ENCODE data around the gene PMEPA1.

DNA sequence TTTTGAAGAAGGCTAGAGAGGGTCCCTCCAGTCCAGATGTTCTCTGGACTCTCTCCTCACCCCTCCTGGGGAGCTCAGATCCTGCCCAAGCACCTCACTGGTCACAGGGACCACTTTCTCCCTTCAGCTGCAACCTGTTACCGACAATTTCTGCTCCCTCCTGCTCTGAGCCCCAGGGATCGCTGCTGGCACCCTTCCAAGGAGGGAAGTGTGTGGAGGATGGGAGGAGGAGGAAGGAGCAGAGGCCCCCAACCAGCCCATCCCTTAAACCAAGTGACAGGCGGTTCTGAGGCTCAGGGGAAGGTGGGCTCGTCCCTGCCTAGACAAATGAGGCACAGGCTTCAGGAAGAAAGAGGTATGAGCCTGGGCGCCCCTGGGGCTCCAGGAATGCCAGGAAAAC is 13.9 kb downstream of the PMEPA1 start:
- TF ChIP-seq ZNF16 (tag by site-specific recombination; IDR thresholded peaks at IDR 0.05; ENCODE audit: low read depth) (no peak), ZBTB7A (tag by site-specific recombination; IDR thresholded peaks at IDR 0.05; ENCODE audit: low read depth) (no peak), YY1 (tag by site-specific recombination; IDR thresholded peaks at IDR 0.05) (no peak), ZBTB21 (tag by site-specific recombination; IDR thresholded peaks at IDR 0.05) (no peak), ZNF133 (tag by site-specific recombination; IDR thresholded peaks at IDR 0.05) (no peak), ZNF335 (tag by site-specific recombination; conservative IDR thresholded peaks at IDR 0.05) (no peak)
- TF ChIP-seq, protein P1, sequence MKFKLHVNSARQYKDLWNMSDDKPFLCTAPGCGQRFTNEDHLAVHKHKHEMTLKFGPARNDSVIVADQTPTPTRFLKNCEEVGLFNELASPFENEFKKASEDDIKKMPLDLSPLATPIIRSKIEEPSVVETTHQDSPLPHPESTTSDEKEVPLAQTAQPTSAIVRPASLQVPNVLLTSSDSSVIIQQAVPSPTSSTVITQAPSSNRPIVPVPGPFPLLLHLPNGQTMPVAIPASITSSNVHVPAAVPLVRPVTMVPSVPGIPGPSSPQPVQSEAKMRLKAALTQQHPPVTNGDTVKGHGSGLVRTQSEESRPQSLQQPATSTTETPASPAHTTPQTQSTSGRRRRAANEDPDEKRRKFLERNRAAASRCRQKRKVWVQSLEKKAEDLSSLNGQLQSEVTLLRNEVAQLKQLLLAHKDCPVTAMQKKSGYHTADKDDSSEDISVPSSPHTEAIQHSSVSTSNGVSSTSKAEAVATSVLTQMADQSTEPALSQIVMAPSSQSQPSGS (tag by site-specific recombination; IDR thresholded peaks at IDR 0.05; ENCODE audit: low read depth): no peak
- TF ChIP-seq, protein P2, sequence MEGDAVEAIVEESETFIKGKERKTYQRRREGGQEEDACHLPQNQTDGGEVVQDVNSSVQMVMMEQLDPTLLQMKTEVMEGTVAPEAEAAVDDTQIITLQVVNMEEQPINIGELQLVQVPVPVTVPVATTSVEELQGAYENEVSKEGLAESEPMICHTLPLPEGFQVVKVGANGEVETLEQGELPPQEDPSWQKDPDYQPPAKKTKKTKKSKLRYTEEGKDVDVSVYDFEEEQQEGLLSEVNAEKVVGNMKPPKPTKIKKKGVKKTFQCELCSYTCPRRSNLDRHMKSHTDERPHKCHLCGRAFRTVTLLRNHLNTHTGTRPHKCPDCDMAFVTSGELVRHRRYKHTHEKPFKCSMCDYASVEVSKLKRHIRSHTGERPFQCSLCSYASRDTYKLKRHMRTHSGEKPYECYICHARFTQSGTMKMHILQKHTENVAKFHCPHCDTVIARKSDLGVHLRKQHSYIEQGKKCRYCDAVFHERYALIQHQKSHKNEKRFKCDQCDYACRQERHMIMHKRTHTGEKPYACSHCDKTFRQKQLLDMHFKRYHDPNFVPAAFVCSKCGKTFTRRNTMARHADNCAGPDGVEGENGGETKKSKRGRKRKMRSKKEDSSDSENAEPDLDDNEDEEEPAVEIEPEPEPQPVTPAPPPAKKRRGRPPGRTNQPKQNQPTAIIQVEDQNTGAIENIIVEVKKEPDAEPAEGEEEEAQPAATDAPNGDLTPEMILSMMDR (tag by site-specific recombination; IDR thresholded peaks at IDR 0.05): no peak
- TF ChIP-seq, protein P3, sequence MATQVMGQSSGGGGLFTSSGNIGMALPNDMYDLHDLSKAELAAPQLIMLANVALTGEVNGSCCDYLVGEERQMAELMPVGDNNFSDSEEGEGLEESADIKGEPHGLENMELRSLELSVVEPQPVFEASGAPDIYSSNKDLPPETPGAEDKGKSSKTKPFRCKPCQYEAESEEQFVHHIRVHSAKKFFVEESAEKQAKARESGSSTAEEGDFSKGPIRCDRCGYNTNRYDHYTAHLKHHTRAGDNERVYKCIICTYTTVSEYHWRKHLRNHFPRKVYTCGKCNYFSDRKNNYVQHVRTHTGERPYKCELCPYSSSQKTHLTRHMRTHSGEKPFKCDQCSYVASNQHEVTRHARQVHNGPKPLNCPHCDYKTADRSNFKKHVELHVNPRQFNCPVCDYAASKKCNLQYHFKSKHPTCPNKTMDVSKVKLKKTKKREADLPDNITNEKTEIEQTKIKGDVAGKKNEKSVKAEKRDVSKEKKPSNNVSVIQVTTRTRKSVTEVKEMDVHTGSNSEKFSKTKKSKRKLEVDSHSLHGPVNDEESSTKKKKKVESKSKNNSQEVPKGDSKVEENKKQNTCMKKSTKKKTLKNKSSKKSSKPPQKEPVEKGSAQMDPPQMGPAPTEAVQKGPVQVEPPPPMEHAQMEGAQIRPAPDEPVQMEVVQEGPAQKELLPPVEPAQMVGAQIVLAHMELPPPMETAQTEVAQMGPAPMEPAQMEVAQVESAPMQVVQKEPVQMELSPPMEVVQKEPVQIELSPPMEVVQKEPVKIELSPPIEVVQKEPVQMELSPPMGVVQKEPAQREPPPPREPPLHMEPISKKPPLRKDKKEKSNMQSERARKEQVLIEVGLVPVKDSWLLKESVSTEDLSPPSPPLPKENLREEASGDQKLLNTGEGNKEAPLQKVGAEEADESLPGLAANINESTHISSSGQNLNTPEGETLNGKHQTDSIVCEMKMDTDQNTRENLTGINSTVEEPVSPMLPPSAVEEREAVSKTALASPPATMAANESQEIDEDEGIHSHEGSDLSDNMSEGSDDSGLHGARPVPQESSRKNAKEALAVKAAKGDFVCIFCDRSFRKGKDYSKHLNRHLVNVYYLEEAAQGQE (tag by site-specific recombination; IDR thresholded peaks at IDR 0.05): no peak
- TF ChIP-seq, protein P4, sequence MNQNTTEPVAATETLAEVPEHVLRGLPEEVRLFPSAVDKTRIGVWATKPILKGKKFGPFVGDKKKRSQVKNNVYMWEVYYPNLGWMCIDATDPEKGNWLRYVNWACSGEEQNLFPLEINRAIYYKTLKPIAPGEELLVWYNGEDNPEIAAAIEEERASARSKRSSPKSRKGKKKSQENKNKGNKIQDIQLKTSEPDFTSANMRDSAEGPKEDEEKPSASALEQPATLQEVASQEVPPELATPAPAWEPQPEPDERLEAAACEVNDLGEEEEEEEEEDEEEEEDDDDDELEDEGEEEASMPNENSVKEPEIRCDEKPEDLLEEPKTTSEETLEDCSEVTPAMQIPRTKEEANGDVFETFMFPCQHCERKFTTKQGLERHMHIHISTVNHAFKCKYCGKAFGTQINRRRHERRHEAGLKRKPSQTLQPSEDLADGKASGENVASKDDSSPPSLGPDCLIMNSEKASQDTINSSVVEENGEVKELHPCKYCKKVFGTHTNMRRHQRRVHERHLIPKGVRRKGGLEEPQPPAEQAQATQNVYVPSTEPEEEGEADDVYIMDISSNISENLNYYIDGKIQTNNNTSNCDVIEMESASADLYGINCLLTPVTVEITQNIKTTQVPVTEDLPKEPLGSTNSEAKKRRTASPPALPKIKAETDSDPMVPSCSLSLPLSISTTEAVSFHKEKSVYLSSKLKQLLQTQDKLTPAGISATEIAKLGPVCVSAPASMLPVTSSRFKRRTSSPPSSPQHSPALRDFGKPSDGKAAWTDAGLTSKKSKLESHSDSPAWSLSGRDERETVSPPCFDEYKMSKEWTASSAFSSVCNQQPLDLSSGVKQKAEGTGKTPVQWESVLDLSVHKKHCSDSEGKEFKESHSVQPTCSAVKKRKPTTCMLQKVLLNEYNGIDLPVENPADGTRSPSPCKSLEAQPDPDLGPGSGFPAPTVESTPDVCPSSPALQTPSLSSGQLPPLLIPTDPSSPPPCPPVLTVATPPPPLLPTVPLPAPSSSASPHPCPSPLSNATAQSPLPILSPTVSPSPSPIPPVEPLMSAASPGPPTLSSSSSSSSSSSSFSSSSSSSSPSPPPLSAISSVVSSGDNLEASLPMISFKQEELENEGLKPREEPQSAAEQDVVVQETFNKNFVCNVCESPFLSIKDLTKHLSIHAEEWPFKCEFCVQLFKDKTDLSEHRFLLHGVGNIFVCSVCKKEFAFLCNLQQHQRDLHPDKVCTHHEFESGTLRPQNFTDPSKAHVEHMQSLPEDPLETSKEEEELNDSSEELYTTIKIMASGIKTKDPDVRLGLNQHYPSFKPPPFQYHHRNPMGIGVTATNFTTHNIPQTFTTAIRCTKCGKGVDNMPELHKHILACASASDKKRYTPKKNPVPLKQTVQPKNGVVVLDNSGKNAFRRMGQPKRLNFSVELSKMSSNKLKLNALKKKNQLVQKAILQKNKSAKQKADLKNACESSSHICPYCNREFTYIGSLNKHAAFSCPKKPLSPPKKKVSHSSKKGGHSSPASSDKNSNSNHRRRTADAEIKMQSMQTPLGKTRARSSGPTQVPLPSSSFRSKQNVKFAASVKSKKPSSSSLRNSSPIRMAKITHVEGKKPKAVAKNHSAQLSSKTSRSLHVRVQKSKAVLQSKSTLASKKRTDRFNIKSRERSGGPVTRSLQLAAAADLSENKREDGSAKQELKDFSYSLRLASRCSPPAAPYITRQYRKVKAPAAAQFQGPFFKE (tag by site-specific recombination; IDR thresholded peaks at IDR 0.05; ENCODE audit: borderline replicate concordance): no peak
